K562 (cell line): ENCODE results near the gene NAP1L4. TPM values are rescaled to one million over a fixed set of nuclear protein-coding genes. Genes with fewer than 3 reads are reported as not detected.

ENCODE experiments used
- BRCA1 ChIP-seq, 2 experiments: fragments of 450-650 bp in 1 of 2; sonication (generic) in 1 of 2; formaldehyde crosslinking in 1 of 2; IDR thresholded peaks; 2 replicates each; pipeline versions ENCODE4 v1.5.0 to v1.6.1; 2017 to 2020; ENCODE audit warnings: mild to moderate bottlenecking in 1 of 2, missing genetic modification reagents in 1 of 2
- HSF4 ChIP-seq: fragments of 250-450 bp; sonication (Bioruptor Pico); IDR thresholded peaks from 2 replicates; pipeline ENCODE4 v2.1.2; 2022; ENCODE audit warnings: mild to moderate bottlenecking, moderate library complexity, borderline replicate concordance
- MEIS2 ChIP-seq: fragments of 450-650 bp; IDR thresholded peaks from 2 replicates; pipeline ENCODE4 v1.6.1; 2014; ENCODE audit warnings: mild to moderate bottlenecking; ENCODE audit not compliant: partially characterized antibody
- ZNF12 ChIP-seq: sonication (generic); formaldehyde crosslinking; IDR thresholded peaks from 2 replicates; pipeline ENCODE4 v1.4.0; 2020; ENCODE audit warnings: mild to moderate bottlenecking, missing genetic modification reagents
- polyA plus RNA-seq, 8 experiments: library from polyadenylated mRNA; depleted of rRNA in 4 of 8; stranded (reverse) in 5 of 8; unstranded in 3 of 8; fragments of >200 nt; fragmentation: Nextera tagmentation in 2 of 8; fragmentation: Illumina TruSeq in 1 of 8; extraction: Ambion mirVana in 2 of 8; extraction: Trizol in 1 of 8; gene quantifications; 2 replicates each; pipeline versions ENCODE4 v1.2.1 to v1.2.3, GENCODE V29; 2011 to 2014; ENCODE audit warnings: inconsistent platforms in 1 of 8, missing spikeins in 1 of 8
- total RNA-seq, 7 experiments: library from RNA; depleted of rRNA in 6 of 7; stranded (reverse); fragments of >200 nt in 6 of 7; fragmentation: Illumina TruSeq in 2 of 7; extraction: Trizol in 2 of 7; gene quantifications; 2 replicates each; pipeline versions ENCODE4 v1.2.1 to v1.2.3, GENCODE V29; 2011 to 2021; ENCODE audit warnings: low replicate concordance in 1 of 7
- TF ChIP-seq, protein P1 (sequence below): fragments of 450-650 bp; IDR thresholded peaks from 2 replicates; pipeline ENCODE4 v1.6.1; 2017; ENCODE audit warnings: antibody characterized with exemption
- TF ChIP-seq, protein P2 (sequence below): sonication (generic); formaldehyde crosslinking; IDR thresholded peaks from 2 replicates; pipeline ENCODE4 v1.8.1; 2023; ENCODE audit warnings: mild to moderate bottlenecking, missing genetic modification reagents
- TF ChIP-seq, protein P3 (sequence below): fragments of 450-650 bp; formaldehyde crosslinking; conservative IDR thresholded peaks from 2 replicates; pipeline ENCODE4 v1.4.0; 2022; ENCODE audit warnings: mild to moderate bottlenecking, missing genetic modification characterization
- TF ChIP-seq, protein P4 (sequence below): fragments of 200-600 bp; sonication (generic); IDR thresholded peaks from one replicate; pipeline ENCODE4 v1.6.1; 2012; ENCODE audit warnings: mild to moderate bottlenecking, low read depth, low read length, inconsistent platforms

The NAP1L4 gene
- total and polyA plus RNA-seq, 9 of the 15 experiments (the other 6 are each of a cell fraction or from before 2014, with no cell fraction given): 34.1 to 237 (median 179) TPM

DNA sequence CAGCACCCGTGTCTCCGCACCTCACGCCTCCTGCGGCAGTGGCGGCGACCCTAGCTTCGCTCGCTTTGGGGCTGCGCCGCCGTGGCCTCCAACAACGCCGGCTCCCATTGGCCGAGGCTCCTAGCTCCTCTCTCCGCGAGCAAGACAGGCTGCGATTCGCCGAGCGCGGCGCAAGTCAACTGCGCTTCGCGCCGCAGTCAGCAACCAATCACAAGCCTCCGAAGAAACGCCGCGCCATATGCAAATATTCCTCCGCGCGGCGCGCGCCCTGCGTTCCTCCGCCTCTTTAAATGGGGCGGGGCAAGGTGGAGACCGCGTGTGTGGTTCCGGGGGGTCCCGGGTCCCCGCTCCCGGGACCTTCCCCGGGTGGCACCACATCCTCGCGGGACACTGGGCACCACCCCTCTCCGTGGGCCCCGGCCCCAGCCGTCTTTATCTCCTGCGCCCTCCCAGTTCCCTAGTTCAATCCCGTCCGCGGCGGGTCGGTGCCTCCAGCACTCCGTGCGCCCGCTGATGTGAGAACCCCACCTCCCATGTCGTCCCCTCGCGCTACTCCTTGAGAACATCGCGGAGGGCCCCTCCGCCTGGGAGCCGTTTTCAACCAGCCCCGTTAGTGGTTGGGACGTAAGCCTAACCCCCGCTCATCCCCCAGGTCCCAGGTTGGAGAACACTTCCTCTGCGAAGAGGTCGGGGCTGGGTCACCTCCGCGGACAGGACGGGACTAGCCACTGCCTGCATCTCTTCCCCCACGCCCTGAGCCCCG is at the start of gene NAP1L4 (continued):
- TF ChIP-seq, protein P1, sequence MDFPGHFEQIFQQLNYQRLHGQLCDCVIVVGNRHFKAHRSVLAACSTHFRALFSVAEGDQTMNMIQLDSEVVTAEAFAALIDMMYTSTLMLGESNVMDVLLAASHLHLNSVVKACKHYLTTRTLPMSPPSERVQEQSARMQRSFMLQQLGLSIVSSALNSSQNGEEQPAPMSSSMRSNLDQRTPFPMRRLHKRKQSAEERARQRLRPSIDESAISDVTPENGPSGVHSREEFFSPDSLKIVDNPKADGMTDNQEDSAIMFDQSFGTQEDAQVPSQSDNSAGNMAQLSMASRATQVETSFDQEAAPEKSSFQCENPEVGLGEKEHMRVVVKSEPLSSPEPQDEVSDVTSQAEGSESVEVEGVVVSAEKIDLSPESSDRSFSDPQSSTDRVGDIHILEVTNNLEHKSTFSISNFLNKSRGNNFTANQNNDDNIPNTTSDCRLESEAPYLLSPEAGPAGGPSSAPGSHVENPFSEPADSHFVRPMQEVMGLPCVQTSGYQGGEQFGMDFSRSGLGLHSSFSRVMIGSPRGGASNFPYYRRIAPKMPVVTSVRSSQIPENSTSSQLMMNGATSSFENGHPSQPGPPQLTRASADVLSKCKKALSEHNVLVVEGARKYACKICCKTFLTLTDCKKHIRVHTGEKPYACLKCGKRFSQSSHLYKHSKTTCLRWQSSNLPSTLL: no peak
- peak; percentile 68 for TF ChIP-seq MEIS2
- TF ChIP-seq BRCA1 (IDR thresholded peaks at IDR 0.05): no peak
- TF ChIP-seq BRCA1 (CRISPR knock-in tag; IDR thresholded peaks at IDR 0.05): no peak
- TF ChIP-seq, protein P2, sequence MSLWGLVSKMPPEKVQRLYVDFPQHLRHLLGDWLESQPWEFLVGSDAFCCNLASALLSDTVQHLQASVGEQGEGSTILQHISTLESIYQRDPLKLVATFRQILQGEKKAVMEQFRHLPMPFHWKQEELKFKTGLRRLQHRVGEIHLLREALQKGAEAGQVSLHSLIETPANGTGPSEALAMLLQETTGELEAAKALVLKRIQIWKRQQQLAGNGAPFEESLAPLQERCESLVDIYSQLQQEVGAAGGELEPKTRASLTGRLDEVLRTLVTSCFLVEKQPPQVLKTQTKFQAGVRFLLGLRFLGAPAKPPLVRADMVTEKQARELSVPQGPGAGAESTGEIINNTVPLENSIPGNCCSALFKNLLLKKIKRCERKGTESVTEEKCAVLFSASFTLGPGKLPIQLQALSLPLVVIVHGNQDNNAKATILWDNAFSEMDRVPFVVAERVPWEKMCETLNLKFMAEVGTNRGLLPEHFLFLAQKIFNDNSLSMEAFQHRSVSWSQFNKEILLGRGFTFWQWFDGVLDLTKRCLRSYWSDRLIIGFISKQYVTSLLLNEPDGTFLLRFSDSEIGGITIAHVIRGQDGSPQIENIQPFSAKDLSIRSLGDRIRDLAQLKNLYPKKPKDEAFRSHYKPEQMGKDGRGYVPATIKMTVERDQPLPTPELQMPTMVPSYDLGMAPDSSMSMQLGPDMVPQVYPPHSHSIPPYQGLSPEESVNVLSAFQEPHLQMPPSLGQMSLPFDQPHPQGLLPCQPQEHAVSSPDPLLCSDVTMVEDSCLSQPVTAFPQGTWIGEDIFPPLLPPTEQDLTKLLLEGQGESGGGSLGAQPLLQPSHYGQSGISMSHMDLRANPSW: peak; percentile 12; the same call in 1 of the 2 replicates
- no peak for TF ChIP-seq HSF4
- TF ChIP-seq, protein P3, sequence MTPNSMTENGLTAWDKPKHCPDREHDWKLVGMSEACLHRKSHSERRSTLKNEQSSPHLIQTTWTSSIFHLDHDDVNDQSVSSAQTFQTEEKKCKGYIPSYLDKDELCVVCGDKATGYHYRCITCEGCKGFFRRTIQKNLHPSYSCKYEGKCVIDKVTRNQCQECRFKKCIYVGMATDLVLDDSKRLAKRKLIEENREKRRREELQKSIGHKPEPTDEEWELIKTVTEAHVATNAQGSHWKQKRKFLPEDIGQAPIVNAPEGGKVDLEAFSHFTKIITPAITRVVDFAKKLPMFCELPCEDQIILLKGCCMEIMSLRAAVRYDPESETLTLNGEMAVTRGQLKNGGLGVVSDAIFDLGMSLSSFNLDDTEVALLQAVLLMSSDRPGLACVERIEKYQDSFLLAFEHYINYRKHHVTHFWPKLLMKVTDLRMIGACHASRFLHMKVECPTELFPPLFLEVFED (CRISPR knock-in tag): no peak
- TF ChIP-seq, protein P4, sequence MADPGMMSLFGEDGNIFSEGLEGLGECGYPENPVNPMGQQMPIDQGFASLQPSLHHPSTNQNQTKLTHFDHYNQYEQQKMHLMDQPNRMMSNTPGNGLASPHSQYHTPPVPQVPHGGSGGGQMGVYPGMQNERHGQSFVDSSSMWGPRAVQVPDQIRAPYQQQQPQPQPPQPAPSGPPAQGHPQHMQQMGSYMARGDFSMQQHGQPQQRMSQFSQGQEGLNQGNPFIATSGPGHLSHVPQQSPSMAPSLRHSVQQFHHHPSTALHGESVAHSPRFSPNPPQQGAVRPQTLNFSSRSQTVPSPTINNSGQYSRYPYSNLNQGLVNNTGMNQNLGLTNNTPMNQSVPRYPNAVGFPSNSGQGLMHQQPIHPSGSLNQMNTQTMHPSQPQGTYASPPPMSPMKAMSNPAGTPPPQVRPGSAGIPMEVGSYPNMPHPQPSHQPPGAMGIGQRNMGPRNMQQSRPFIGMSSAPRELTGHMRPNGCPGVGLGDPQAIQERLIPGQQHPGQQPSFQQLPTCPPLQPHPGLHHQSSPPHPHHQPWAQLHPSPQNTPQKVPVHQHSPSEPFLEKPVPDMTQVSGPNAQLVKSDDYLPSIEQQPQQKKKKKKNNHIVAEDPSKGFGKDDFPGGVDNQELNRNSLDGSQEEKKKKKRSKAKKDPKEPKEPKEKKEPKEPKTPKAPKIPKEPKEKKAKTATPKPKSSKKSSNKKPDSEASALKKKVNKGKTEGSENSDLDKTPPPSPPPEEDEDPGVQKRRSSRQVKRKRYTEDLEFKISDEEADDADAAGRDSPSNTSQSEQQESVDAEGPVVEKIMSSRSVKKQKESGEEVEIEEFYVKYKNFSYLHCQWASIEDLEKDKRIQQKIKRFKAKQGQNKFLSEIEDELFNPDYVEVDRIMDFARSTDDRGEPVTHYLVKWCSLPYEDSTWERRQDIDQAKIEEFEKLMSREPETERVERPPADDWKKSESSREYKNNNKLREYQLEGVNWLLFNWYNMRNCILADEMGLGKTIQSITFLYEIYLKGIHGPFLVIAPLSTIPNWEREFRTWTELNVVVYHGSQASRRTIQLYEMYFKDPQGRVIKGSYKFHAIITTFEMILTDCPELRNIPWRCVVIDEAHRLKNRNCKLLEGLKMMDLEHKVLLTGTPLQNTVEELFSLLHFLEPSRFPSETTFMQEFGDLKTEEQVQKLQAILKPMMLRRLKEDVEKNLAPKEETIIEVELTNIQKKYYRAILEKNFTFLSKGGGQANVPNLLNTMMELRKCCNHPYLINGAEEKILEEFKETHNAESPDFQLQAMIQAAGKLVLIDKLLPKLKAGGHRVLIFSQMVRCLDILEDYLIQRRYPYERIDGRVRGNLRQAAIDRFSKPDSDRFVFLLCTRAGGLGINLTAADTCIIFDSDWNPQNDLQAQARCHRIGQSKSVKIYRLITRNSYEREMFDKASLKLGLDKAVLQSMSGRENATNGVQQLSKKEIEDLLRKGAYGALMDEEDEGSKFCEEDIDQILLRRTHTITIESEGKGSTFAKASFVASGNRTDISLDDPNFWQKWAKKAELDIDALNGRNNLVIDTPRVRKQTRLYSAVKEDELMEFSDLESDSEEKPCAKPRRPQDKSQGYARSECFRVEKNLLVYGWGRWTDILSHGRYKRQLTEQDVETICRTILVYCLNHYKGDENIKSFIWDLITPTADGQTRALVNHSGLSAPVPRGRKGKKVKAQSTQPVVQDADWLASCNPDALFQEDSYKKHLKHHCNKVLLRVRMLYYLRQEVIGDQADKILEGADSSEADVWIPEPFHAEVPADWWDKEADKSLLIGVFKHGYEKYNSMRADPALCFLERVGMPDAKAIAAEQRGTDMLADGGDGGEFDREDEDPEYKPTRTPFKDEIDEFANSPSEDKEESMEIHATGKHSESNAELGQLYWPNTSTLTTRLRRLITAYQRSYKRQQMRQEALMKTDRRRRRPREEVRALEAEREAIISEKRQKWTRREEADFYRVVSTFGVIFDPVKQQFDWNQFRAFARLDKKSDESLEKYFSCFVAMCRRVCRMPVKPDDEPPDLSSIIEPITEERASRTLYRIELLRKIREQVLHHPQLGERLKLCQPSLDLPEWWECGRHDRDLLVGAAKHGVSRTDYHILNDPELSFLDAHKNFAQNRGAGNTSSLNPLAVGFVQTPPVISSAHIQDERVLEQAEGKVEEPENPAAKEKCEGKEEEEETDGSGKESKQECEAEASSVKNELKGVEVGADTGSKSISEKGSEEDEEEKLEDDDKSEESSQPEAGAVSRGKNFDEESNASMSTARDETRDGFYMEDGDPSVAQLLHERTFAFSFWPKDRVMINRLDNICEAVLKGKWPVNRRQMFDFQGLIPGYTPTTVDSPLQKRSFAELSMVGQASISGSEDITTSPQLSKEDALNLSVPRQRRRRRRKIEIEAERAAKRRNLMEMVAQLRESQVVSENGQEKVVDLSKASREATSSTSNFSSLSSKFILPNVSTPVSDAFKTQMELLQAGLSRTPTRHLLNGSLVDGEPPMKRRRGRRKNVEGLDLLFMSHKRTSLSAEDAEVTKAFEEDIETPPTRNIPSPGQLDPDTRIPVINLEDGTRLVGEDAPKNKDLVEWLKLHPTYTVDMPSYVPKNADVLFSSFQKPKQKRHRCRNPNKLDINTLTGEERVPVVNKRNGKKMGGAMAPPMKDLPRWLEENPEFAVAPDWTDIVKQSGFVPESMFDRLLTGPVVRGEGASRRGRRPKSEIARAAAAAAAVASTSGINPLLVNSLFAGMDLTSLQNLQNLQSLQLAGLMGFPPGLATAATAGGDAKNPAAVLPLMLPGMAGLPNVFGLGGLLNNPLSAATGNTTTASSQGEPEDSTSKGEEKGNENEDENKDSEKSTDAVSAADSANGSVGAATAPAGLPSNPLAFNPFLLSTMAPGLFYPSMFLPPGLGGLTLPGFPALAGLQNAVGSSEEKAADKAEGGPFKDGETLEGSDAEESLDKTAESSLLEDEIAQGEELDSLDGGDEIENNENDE: no peak
- peak; percentile 81; the same call in 1 of the 2 replicates for TF ChIP-seq ZNF12
